ENCODE results near the gene SYNGR3.

Gene SYNGR3

GRCh38 chr16:1978476-1979120, 11.2 kb upstream of the SYNGR3 start:
- Histone ChIP-seq H3K36me3 (replicated peaks; ENCODE audit: low read depth, low read length) (peaks cover 21% of the 10 kb centered on the region), H3K9me3 (ENCODE audit: insufficient read depth, low read length) (no peaks in the 10 kb centered on the region), H2AFZ (ENCODE audit: low read depth, low read length) (no peak overlapping the region), H4K20me1 (ENCODE audit: insufficient read depth, low read length) (no peaks in the 10 kb centered on the region), H3K79me2 (ENCODE audit: low read length) (peaks cover 7% of the 10 kb centered on the region), H3K27me3 (ENCODE audit: low read depth, low read length) (no peaks in the 10 kb centered on the region), H3K9ac (ENCODE audit: low read length) (no peak overlapping the region), H3K27ac (ENCODE audit: low read length) (no peak overlapping the region), H3K4me2 (ENCODE audit: low read length) (no peak overlapping the region), H3K4me1 (ENCODE audit: low read length) (no peaks in the 10 kb centered on the region), H3K4me3 (ENCODE audit: low read length) (no peak overlapping the region)
- TF ChIP-seq CTCF (IDR thresholded peaks at IDR 0.05; ENCODE audit: low read depth, low read length) (no peak), EZH2phosphoT487 (IDR thresholded peaks at IDR 0.05; ENCODE audit: low read depth) (no peak)

- Histone ChIP-seq H3K36me3 (replicated peaks; ENCODE audit: low read depth, low read length) (peaks cover 21% of the 10 kb centered on the region), H3K79me2 (ENCODE audit: low read length) (no peaks in the 10 kb centered on the region; the same call in 1 of the 2 replicates), H3K4me2 (ENCODE audit: low read length) (no peak overlapping the region), H3K9ac (ENCODE audit: low read length) (no peak overlapping the region), H3K4me3 (ENCODE audit: low read length) (no peak overlapping the region), H2AFZ (ENCODE audit: low read depth, low read length) (no peak overlapping the region), H3K9me3 (ENCODE audit: insufficient read depth, low read length) (no peaks in the 10 kb centered on the region), H4K20me1 (ENCODE audit: insufficient read depth, low read length) (no peaks in the 10 kb centered on the region), H3K27ac (ENCODE audit: low read length) (no peak overlapping the region), H3K27me3 (ENCODE audit: low read depth, low read length) (no peaks in the 10 kb centered on the region), H3K4me1 (ENCODE audit: low read length) (no peaks in the 10 kb centered on the region)
- TF ChIP-seq EZH2phosphoT487 (IDR thresholded peaks at IDR 0.05; ENCODE audit: low read depth) (no peak), CTCF (IDR thresholded peaks at IDR 0.05; ENCODE audit: low read depth, low read length) (no peak)
Observed at GRCh38 chr16:1979271-1980029, 10.3 kb upstream of the SYNGR3 start.

GRCh38 chr16:1980030-1980769, 9.6 kb upstream of the SYNGR3 start:
- Histone ChIP-seq H3K79me2 (ENCODE audit: low read length) (peaks cover 5% of the 10 kb centered on the region), H3K27me3 (ENCODE audit: low read depth, low read length) (no peaks in the 10 kb centered on the region), H4K20me1 (ENCODE audit: insufficient read depth, low read length) (no peaks in the 10 kb centered on the region), H3K27ac (ENCODE audit: low read length) (no peak overlapping the region), H2AFZ (ENCODE audit: low read depth, low read length) (no peak overlapping the region), H3K36me3 (replicated peaks; ENCODE audit: low read depth, low read length) (peaks cover 15% of the 10 kb centered on the region), H3K4me2 (ENCODE audit: low read length) (no peak overlapping the region), H3K9me3 (ENCODE audit: insufficient read depth, low read length) (no peaks in the 10 kb centered on the region), H3K4me3 (ENCODE audit: low read length) (no peak overlapping the region), H3K9ac (ENCODE audit: low read length) (no peak overlapping the region), H3K4me1 (ENCODE audit: low read length) (peaks cover 3% of the 10 kb centered on the region)
- TF ChIP-seq CTCF (IDR thresholded peaks at IDR 0.05; ENCODE audit: low read depth, low read length) (no peak), EZH2phosphoT487 (IDR thresholded peaks at IDR 0.05; ENCODE audit: low read depth) (no peak)

GRCh38 chr16:1980770-1981087, 9.0 kb upstream of the SYNGR3 start:
- Histone ChIP-seq H4K20me1 (ENCODE audit: insufficient read depth, low read length) (no peaks in the 10 kb centered on the region), H3K4me3 (ENCODE audit: low read length) (no peak overlapping the region), H3K36me3 (replicated peaks; ENCODE audit: low read depth, low read length) (peaks cover 17% of the 10 kb centered on the region), H3K27me3 (ENCODE audit: low read depth, low read length) (no peaks in the 10 kb centered on the region), H3K4me2 (ENCODE audit: low read length) (no peak overlapping the region), H2AFZ (ENCODE audit: low read depth, low read length) (no peak overlapping the region), H3K27ac (ENCODE audit: low read length) (no peak overlapping the region), H3K4me1 (ENCODE audit: low read length) (peaks cover 9% of the 10 kb centered on the region), H3K9ac (ENCODE audit: low read length) (no peak overlapping the region), H3K9me3 (ENCODE audit: insufficient read depth, low read length) (no peaks in the 10 kb centered on the region), H3K79me2 (ENCODE audit: low read length) (peaks cover 11% of the 10 kb centered on the region)
- TF ChIP-seq EZH2phosphoT487 (IDR thresholded peaks at IDR 0.05; ENCODE audit: low read depth) (no peak), CTCF (IDR thresholded peaks at IDR 0.05; ENCODE audit: low read depth, low read length) (no peak)
